ENCODE data around the gene PGAP3. TPM values are rescaled to one million over a fixed set of nuclear protein-coding genes. Genes with fewer than 3 reads are reported as not detected.

The PGAP3 gene
- total RNA-seq, 1 experiment from 2014 or later = 5.9 TPM

DNA sequence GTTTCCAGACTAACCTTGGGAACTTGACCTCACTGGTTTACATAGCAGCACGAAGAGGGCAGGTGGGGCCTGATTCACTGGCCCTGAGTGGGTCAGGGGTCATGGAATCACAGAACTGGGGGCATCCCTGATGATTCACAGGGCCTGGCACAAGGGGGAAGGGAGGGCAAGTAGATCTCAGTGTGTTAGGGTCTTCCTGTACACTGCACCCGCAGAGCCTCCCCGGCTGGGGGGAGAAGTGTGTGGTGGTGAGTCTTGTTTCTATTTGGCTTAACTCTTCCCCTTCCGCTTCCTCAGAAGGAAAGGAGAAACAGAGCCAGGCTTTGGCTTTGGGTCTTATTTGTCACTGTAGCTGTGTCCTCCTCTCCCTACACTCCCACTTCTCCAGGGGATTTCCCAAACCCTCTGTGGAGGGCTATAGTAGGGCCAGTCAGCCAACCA lies 47.2 kb downstream of the PGAP3 start:
- CTCF ChIA-PET = interaction anchor here (0.6 kb wide), 1 partner anchor 677 kb away, joined by 5 read pairs; no protein-coding TSS in a partner anchor
- POLR2A ChIA-PET (ENCODE audit: unreplicated experiment) = no interaction called here
- DNase-seq (no peak), ATAC-seq (no peak)
- Histone ChIP-seq H3K9me3 (ENCODE audit: low read length) (no peaks in the 10 kb centered on the region), H3K9ac (ENCODE audit: low read length) (no peak overlapping the region), H3K79me2 (ENCODE audit: low read length) (peaks cover 70% of the 10 kb centered on the region), H3K4me1 (ENCODE audit: insufficient read depth, low read length) (peaks cover 19% of the 10 kb centered on the region), H3K4me2 (ENCODE audit: low read length) (no peak overlapping the region), H2AFZ (ENCODE audit: low read length) (no peak overlapping the region), H4K20me1 (ENCODE audit: low read length) (no peaks in the 10 kb centered on the region), H3K36me3 (ENCODE audit: low read depth, low read length) (no peaks in the 10 kb centered on the region), H3K9me2 (replicated peaks; ENCODE audit: low read length) (no peaks in the 10 kb centered on the region), H3K4me3 (ENCODE audit: low read length) (no peak overlapping the region), H3K27ac (ENCODE audit: low read length) (no peak overlapping the region), H3K27me3 (ENCODE audit: low read length) (no peaks in the 10 kb centered on the region), H3F3A (ENCODE audit: low read length, unreplicated experiment) (no peaks in the 10 kb centered on the region)
- TF ChIP-seq EZH2phosphoT487 (IDR thresholded peaks at IDR 0.05; ENCODE audit: borderline replicate concordance, low read length) (no peak), EZH2 (IDR thresholded peaks at IDR 0.05; ENCODE audit: low read length, unreplicated experiment) (no peak)
- TF ChIP-seq, protein P1, sequence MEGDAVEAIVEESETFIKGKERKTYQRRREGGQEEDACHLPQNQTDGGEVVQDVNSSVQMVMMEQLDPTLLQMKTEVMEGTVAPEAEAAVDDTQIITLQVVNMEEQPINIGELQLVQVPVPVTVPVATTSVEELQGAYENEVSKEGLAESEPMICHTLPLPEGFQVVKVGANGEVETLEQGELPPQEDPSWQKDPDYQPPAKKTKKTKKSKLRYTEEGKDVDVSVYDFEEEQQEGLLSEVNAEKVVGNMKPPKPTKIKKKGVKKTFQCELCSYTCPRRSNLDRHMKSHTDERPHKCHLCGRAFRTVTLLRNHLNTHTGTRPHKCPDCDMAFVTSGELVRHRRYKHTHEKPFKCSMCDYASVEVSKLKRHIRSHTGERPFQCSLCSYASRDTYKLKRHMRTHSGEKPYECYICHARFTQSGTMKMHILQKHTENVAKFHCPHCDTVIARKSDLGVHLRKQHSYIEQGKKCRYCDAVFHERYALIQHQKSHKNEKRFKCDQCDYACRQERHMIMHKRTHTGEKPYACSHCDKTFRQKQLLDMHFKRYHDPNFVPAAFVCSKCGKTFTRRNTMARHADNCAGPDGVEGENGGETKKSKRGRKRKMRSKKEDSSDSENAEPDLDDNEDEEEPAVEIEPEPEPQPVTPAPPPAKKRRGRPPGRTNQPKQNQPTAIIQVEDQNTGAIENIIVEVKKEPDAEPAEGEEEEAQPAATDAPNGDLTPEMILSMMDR (conservative IDR thresholded peaks at IDR 0.05; ENCODE audit: low read depth, low read length) = no peak
- BruUV-seq (replicated peaks) = no TSS peak
- intact Hi-C loops (cut with micrococcal nuclease) = no loop called here

- Histone ChIP-seq H3K4me1 (ENCODE audit: insufficient read depth, low read length) (peaks cover 19% of the 10 kb centered on the region), H3K9me3 (ENCODE audit: low read length) (no peaks in the 10 kb centered on the region), H3K9me2 (replicated peaks; ENCODE audit: low read length) (no peaks in the 10 kb centered on the region), H2AFZ (ENCODE audit: low read length) (no peak overlapping the region), H4K20me1 (ENCODE audit: low read length) (no peaks in the 10 kb centered on the region), H3K4me2 (ENCODE audit: low read length) (no peak overlapping the region), H3K79me2 (ENCODE audit: low read length) (peaks cover 70% of the 10 kb centered on the region), H3K4me3 (ENCODE audit: low read length) (no peak overlapping the region), H3K27ac (ENCODE audit: low read length) (no peak overlapping the region), H3F3A (ENCODE audit: low read length, unreplicated experiment) (no peaks in the 10 kb centered on the region), H3K36me3 (ENCODE audit: low read depth, low read length) (no peaks in the 10 kb centered on the region), H3K9ac (ENCODE audit: low read length) (no peak overlapping the region), H3K27me3 (ENCODE audit: low read length) (no peaks in the 10 kb centered on the region)
- TF ChIP-seq, protein P1 (conservative IDR thresholded peaks at IDR 0.05; ENCODE audit: low read depth, low read length) = no peak
- TF ChIP-seq EZH2 (IDR thresholded peaks at IDR 0.05; ENCODE audit: low read length, unreplicated experiment) (no peak), EZH2phosphoT487 (IDR thresholded peaks at IDR 0.05; ENCODE audit: borderline replicate concordance, low read length) (no peak)
- no TSS peak for BruUV-seq (replicated peaks)
- intact Hi-C loops (cut with micrococcal nuclease) = no loop called here
- CTCF ChIA-PET = no interaction called here
- ATAC-seq = no peak
- POLR2A ChIA-PET (ENCODE audit: unreplicated experiment) = no interaction called here
- no peak for DNase-seq
These were observed 48.0 kb downstream of the PGAP3 start for GRCh38 chr17:39639566-39640458.

GRCh38 chr17:39639043-39639442 lies 48.8 kb downstream of the PGAP3 start:
- ChIA-PET CTCF (no interaction called here), POLR2A (ENCODE audit: unreplicated experiment) (no interaction called here)
- no peaks in the 10 kb centered on the region for H4K20me1 ChIP-seq (ENCODE audit: low read length)
- TF ChIP-seq EZH2phosphoT487 (IDR thresholded peaks at IDR 0.05; ENCODE audit: borderline replicate concordance, low read length) (no peak), EZH2 (IDR thresholded peaks at IDR 0.05; ENCODE audit: low read length, unreplicated experiment) (no peak)
- TF ChIP-seq, protein P1 (conservative IDR thresholded peaks at IDR 0.05; ENCODE audit: low read depth, low read length) = no peak
- H3K9ac ChIP-seq (ENCODE audit: low read length) = no peak overlapping the region
- no peaks in the 10 kb centered on the region for H3K9me2 ChIP-seq (replicated peaks; ENCODE audit: low read length)
- no peak overlapping the region for H3K4me2 ChIP-seq (ENCODE audit: low read length)
- H3K27me3 ChIP-seq (ENCODE audit: low read length) = no peaks in the 10 kb centered on the region
- H3K4me1 ChIP-seq (ENCODE audit: insufficient read depth, low read length) = peaks cover 19% of the 10 kb centered on the region
- intact Hi-C loops (cut with micrococcal nuclease) = no loop called here
- H3K9me3 ChIP-seq (ENCODE audit: low read length) = no peaks in the 10 kb centered on the region
- no peak for DNase-seq
- no TSS peak for BruUV-seq (replicated peaks)
- H3K27ac ChIP-seq (ENCODE audit: low read length) = no peak overlapping the region
- H3K36me3 ChIP-seq (ENCODE audit: low read depth, low read length) = no peaks in the 10 kb centered on the region
- no peak for ATAC-seq
- H2AFZ ChIP-seq (ENCODE audit: low read length) = no peak overlapping the region
- H3K4me3 ChIP-seq (ENCODE audit: low read length) = no peak overlapping the region
- H3K79me2 ChIP-seq (ENCODE audit: low read length) = peaks cover 68% of the 10 kb centered on the region
- H3F3A ChIP-seq (ENCODE audit: low read length, unreplicated experiment) = no peaks in the 10 kb centered on the region

Measured in PC-3 (cell line).